HL-60 (cell line): Measurements from ENCODE around the gene AKR1B1.
"Not testable (repeated sequence)": the region's sequence is repeated elsewhere in the genome, so short reads cannot be mapped to it uniquely, and the experiment has no call there.

Experiments
- DNase-seq, 2 experiments: peaks; one replicate each; pipeline ENCODE4 v3.0.0-alpha.2; 2010 to 2020; ENCODE audit warnings: low read depth in 1 of 2, low spot score in 1 of 2
- H3K27ac ChIP-seq: fragments of 250-450 bp; sonication (Bioruptor Pico); replicated peaks from 2 replicates; pipeline ENCODE4 v1.5.1; 2020; ENCODE audit warnings: mild to moderate bottlenecking, moderate library complexity
- H3K27me3 ChIP-seq: fragments of 250-450 bp; sonication (Bioruptor Pico); 2 replicates; pipeline ENCODE4 v1.5.1; 2021; ENCODE audit warnings: mild to moderate bottlenecking, moderate library complexity; ENCODE audit not compliant: insufficient read depth, poor library complexity, severe bottlenecking
- H3K4me3 ChIP-seq: replicated peaks from 2 replicates; pipeline ENCODE4 v1.5.1; 2011; ENCODE audit warnings: mild to moderate bottlenecking, control low read depth, low read length; ENCODE audit not compliant: insufficient read depth
- GABPA ChIP-seq: IDR thresholded peaks from 2 replicates; pipeline ENCODE4 v1.6.1; 2012; ENCODE audit warnings: low read depth
- POLR2AphosphoS5 ChIP-seq: IDR thresholded peaks from 2 replicates; pipeline ENCODE4 v1.6.1; 2012; ENCODE audit warnings: low read depth
- REST ChIP-seq: IDR thresholded peaks from 2 replicates; pipeline ENCODE4 v1.6.1; 2012; ENCODE audit warnings: low read depth; ENCODE audit not compliant: insufficient replicate concordance
- SPI1 ChIP-seq: IDR thresholded peaks from 2 replicates; pipeline ENCODE4 v1.6.1; 2012; ENCODE audit warnings: low read depth, mild to moderate bottlenecking, borderline replicate concordance
- TF ChIP-seq, protein P1 (sequence below): IDR thresholded peaks from one replicate; pipeline ENCODE4 v1.5.1; 2011; ENCODE audit warnings: low read length, control low read depth, inconsistent platforms; ENCODE audit not compliant: insufficient read depth

AKR1B1 gene

GRCh38 chr7:134495546-134495945 lies 36.6 kb upstream of the AKR1B1 start:
- no peak overlapping the region for H3K27ac ChIP-seq
- no peak overlapping the region for H3K4me3 ChIP-seq
- DNase-seq, result no peak
- H3K27me3 ChIP-seq, result peaks cover 4% of the 10 kb centered on the region
- TF ChIP-seq SPI1 (no peak), GABPA (no peak), REST (no peak), POLR2AphosphoS5 (no peak)
- TF ChIP-seq, protein P1, sequence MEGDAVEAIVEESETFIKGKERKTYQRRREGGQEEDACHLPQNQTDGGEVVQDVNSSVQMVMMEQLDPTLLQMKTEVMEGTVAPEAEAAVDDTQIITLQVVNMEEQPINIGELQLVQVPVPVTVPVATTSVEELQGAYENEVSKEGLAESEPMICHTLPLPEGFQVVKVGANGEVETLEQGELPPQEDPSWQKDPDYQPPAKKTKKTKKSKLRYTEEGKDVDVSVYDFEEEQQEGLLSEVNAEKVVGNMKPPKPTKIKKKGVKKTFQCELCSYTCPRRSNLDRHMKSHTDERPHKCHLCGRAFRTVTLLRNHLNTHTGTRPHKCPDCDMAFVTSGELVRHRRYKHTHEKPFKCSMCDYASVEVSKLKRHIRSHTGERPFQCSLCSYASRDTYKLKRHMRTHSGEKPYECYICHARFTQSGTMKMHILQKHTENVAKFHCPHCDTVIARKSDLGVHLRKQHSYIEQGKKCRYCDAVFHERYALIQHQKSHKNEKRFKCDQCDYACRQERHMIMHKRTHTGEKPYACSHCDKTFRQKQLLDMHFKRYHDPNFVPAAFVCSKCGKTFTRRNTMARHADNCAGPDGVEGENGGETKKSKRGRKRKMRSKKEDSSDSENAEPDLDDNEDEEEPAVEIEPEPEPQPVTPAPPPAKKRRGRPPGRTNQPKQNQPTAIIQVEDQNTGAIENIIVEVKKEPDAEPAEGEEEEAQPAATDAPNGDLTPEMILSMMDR, result no peak

DNA sequence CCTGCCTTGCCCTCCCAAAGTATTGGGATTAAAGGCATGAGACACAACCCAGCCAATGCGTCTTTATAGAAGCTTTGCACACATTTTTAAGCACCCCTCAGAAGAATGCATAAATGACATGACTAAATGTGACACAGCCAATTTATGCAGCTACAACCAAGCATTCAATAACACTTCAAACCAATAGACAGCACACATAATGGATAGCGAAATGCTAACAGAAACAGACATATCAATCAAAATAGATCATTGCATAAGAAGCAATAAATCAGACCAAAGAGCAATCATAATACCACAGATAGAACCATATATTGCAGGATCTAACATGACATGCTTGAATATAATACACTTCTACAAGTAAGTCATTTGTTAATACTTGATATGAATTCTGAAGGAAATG lies 34.2 kb upstream of the AKR1B1 start:
- DNase-seq, result no peak
- no peak overlapping the region for H3K4me3 ChIP-seq
- peaks cover 4% of the 10 kb centered on the region for H3K27me3 ChIP-seq
- H3K27ac ChIP-seq, result no peak overlapping the region
- no peak for TF ChIP-seq REST

- H3K27ac ChIP-seq, H3K4me3 ChIP-seq, H3K27me3 ChIP-seq, DNase-seq: not testable (repeated sequence)
Observed at GRCh38 chr7:134487721-134488120, 28.8 kb upstream of the AKR1B1 start.

GRCh38 chr7:134485203-134485602 lies 26.3 kb upstream of the AKR1B1 start:
- H3K27me3 ChIP-seq, result no peaks in the 10 kb centered on the region
- no peak overlapping the region for H3K27ac ChIP-seq
- no peak for TF ChIP-seq GABPA
- H3K4me3 ChIP-seq, result no peak overlapping the region
- no peak for DNase-seq

- DNase-seq, result no peak
- no peak for TF ChIP-seq GABPA
- TF ChIP-seq SPI1, result no peak
- no peak for TF ChIP-seq POLR2AphosphoS5
- TF ChIP-seq, protein P1, result no peak
- no peak for TF ChIP-seq REST
- no peak overlapping the region for H3K4me3 ChIP-seq
- no peak overlapping the region for H3K27ac ChIP-seq
- no peaks in the 10 kb centered on the region for H3K27me3 ChIP-seq
Observed at GRCh38 chr7:134483296-134483695, 24.4 kb upstream of the AKR1B1 start.
